ENCODE results near the gene STUM.

GRCh38 chr1:226603858-226604559, 55.4 kb downstream of the STUM start:
- TF ChIP-seq CTCF (IDR thresholded peaks at IDR 0.05; ENCODE audit: borderline replicate concordance, extremely low read depth, low read length, poor library complexity, severe bottlenecking): no peak
- no peak for TF ChIP-seq EZH2 (IDR thresholded peaks at IDR 0.05; ENCODE audit: borderline replicate concordance, low read depth, low read length, severe bottlenecking)

Measured in DND-41 (cell line).